IPS-11a (cell line): ENCODE results near the gene SAT2.

Source experiments
- H3K4me3 ChIP-seq: one replicate; pipeline ENCODE4 v1.5.1; 2013; ENCODE audit warnings: low read depth, low read length, control low read depth

The SAT2 gene

DNA sequence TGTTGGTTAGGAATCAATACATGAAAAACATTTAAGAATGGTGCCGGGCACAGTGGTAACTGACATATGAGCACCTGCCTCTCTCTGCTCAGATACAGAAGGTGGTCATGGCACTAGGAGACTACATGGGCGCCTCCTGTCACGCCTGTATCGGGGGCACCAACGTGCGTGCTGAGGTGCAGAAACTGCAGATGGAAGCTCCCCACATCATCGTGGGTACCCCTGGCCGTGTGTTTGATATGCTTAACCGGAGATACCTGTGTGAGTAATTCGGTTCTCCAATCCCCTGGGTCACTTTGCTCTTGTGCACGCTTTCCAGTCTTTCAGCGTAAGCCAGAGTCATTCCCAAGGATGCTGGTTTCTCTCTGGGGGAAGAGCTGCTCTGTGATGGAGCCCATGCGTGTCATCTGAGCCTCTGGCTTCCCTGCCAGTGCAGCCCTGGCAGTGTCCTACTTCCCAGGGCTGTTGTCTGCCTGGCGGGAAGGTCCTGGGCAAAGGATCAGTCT is 51.1 kb downstream of the SAT2 start:
- no peak overlapping the region for H3K4me3 ChIP-seq
